Suprapubic skin (tissue), 4 donors: Measurements from ENCODE around the gene LAMA5. TPM values are rescaled to one million over a fixed set of nuclear protein-coding genes. Genes with fewer than 3 reads are reported as not detected.

ENCODE experiments used
- DNase-seq, 2 donors: peaks; one replicate each; pipeline ENCODE4 v3.0.0-alpha.2; 2019; ENCODE audit warnings: low spot score in 2 of 2
- H3K27ac ChIP-seq: fragments of 200-600 bp; sonication (generic); one replicate; pipeline ENCODE4 v1.5.1; 2019
- H3K27me3 ChIP-seq: fragments of 200-600 bp; sonication (generic); one replicate; pipeline ENCODE4 v1.5.1; 2019
- H3K36me3 ChIP-seq: fragments of 200-600 bp; sonication (generic); one replicate; pipeline ENCODE4 v1.5.1; 2019
- H3K4me1 ChIP-seq: fragments of 200-600 bp; sonication (generic); one replicate; pipeline ENCODE4 v1.5.1; 2019
- H3K4me3 ChIP-seq: fragments of 200-600 bp; sonication (generic); one replicate; pipeline ENCODE4 v1.5.1; 2019; ENCODE audit warnings: mild to moderate bottlenecking
- H3K9me3 ChIP-seq: fragments of 200-600 bp; sonication (generic); one replicate; pipeline ENCODE4 v1.5.1; 2019
- EP300 ChIP-seq: sonication (generic); formaldehyde crosslinking; IDR thresholded peaks from one replicate; pipeline ENCODE4 v1.6.1; 2017; ENCODE audit warnings: antibody characterized with exemption
- POLR2A ChIP-seq, 2 donors: fragments of 450-650 bp; IDR thresholded peaks; one replicate each; pipeline ENCODE4 v1.6.1; 2017; ENCODE audit warnings: antibody characterized with exemption in 2 of 2, mild to moderate bottlenecking in 2 of 2, moderate library complexity in 2 of 2
- POLR2AphosphoS5 ChIP-seq, 3 donors: sonication (generic); formaldehyde crosslinking; IDR thresholded peaks; one replicate each; pipeline ENCODE4 v1.6.1; 2017; ENCODE audit warnings: antibody characterized with exemption in 3 of 3
- WGBS: methylation state at CpG from one replicate; pipeline ENCODE4 v1.1.5; 2018; 5-methylcytosine and 5-hydroxymethylcytosine counted together
- total RNA-seq, 4 donors: library from RNA; depleted of rRNA; stranded (reverse); fragments of >200 nt; gene quantifications; one replicate each; pipeline ENCODE4 v1.1.0, GENCODE V29; 2016
- TF ChIP-seq, protein P1 (sequence below), 2 donors: fragments of 200-600 bp in 1 of 2; fragments of 450-650 bp in 1 of 2; sonication (generic) in 1 of 2; IDR thresholded peaks; one replicate each; pipeline ENCODE4 v1.5.1; 2016 to 2019; ENCODE audit warnings: antibody characterized with exemption in 2 of 2, mild to moderate bottlenecking in 1 of 2, moderate library complexity in 1 of 2

Gene LAMA5
- total RNA-seq, 4 donors from 2014 or later: 200 to 623 (median 316) TPM

DNA sequence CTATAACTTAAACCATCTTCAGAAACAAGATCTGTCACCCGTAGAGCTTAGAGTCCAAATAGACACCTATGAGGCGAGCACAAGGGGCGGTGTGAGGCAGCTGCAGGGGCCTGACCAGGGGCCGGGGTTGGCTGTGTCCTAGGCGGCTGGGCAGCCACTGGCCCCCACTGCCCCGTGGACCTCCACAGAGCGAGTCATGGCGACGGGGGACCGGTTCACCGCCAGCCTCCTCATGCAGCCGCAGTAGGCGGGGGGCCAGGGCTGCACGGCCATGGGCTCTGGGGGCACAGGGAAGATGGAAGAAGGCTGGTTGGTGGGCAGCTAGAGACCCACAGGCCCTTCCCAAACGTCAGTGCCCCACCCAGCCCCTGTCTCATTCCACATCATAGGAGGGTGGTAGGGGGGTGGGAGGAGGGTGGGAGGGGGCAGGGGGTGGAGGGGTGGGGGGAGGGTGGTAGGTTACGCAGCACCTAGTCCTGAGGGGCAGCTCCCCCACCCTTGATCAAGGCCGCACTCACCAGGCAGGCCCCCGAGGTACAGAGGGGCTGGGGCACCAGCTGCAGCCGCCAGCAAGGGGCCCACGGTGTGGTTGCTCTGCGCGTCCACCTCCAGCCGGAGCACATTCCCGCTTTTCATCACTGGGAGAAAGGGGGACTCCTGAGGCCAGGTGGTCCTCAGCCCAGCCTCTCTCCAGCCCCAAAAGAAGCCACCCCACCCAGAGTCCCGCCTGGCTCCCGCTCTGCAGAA, 57.7 kb downstream of the LAMA5 start:
- no peak for DNase-seq
- no peaks in the 10 kb centered on the region for H3K27me3 ChIP-seq
- peaks cover 73% of the 10 kb centered on the region for H3K36me3 ChIP-seq
- WGBS: 87% methylated on average over 24 of the region's 26 CpGs
- H3K9me3 ChIP-seq: no peaks in the 10 kb centered on the region
- TF ChIP-seq EP300 (no peak), POLR2AphosphoS5 (IDR thresholded peaks at IDR 0.05) (no peak), POLR2A (IDR thresholded peaks at IDR 0.05) (no peak)
- TF ChIP-seq, protein P1, sequence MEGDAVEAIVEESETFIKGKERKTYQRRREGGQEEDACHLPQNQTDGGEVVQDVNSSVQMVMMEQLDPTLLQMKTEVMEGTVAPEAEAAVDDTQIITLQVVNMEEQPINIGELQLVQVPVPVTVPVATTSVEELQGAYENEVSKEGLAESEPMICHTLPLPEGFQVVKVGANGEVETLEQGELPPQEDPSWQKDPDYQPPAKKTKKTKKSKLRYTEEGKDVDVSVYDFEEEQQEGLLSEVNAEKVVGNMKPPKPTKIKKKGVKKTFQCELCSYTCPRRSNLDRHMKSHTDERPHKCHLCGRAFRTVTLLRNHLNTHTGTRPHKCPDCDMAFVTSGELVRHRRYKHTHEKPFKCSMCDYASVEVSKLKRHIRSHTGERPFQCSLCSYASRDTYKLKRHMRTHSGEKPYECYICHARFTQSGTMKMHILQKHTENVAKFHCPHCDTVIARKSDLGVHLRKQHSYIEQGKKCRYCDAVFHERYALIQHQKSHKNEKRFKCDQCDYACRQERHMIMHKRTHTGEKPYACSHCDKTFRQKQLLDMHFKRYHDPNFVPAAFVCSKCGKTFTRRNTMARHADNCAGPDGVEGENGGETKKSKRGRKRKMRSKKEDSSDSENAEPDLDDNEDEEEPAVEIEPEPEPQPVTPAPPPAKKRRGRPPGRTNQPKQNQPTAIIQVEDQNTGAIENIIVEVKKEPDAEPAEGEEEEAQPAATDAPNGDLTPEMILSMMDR (IDR thresholded peaks at IDR 0.05): no peak
- H3K4me3 ChIP-seq: no peak overlapping the region
- peaks cover 42% of the 10 kb centered on the region for H3K4me1 ChIP-seq
- no peak overlapping the region for H3K27ac ChIP-seq

DNA sequence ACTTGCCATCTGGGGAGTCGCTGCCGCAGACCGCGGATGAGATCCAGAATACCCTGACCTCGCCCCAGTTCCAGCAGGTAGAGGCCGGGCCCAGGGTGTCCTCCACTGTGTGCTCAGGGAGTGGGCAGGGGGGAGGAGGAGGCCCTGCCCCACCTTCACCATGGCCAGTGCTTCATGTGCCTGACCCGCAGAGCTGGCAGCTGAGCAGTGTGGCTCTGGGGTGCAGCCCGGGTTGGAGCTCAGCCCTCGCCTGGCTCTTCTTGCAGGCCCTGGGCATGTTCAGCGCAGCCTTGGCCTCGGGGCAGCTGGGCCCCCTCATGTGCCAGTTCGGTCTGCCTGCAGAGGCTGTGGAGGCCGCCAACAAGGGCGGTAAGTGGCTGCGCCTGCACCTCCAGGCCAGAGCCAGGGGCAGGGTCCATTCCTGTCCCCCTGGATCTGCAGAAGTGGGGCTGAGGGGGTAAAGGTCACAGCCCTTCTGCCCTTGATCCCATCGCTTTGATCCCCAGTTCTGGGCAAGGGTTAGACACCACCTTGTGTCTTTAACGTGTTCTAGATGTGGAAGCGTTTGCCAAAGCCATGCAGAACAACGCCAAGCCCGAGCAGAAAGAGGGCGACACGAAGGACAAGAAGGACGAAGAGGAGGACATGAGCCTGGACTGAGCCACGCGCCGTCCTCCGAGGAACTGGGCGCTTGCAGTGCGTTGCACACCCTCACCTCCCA, 58.9 kb downstream of the LAMA5 start:
- H3K27ac ChIP-seq: no peak overlapping the region
- DNase-seq: no peak
- no peaks in the 10 kb centered on the region for H3K27me3 ChIP-seq
- WGBS: 73% methylated on average over 26 of the region's 29 CpGs
- peaks cover 50% of the 10 kb centered on the region for H3K4me1 ChIP-seq
- TF ChIP-seq, protein P1 (IDR thresholded peaks at IDR 0.05): no peak
- TF ChIP-seq EP300: no peak
- peaks cover 65% of the 10 kb centered on the region for H3K36me3 ChIP-seq
- H3K9me3 ChIP-seq: no peaks in the 10 kb centered on the region
- H3K4me3 ChIP-seq: no peak overlapping the region

DNA sequence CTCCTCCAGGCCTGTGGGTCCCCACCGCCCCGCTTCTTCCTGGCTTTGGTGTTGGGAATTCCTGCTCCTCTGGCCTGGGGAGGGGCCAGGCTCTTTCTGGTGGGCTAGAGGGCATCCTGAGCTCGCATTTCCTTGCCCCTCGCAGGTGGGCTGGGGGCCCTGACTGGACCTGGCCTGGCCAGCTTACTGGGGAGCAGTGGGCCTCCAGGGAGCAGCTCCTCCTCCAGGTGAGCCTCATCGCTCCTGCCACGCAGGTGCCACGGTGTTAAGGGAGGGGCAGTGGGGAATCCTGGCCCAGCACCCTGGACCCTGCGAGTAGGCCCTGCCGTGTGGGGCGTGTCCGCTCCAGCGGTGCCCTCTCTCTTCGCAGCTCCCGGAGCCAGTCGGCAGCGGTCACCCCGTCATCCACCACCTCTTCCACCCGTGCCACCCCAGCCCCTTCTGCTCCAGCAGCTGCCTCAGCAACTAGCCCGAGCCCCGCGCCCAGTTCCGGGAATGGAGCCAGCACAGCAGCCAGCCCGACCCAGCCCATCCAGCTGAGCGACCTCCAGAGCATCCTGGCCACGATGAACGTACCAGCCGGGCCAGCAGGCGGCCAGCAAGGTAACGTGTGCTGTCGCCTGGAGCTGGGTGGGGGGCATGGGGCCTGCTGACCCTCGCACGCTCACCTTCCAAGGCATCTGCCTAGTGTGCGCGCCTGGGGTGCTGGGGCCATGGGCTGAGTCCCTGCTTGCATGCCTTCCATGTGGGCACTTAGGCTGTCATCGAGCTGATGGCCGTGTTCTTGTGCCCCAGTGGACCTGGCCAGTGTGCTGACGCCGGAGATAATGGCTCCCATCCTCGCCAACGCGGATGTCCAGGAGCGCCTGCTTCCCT, 59.6 kb downstream of the LAMA5 start:
- H3K9me3 ChIP-seq: no peaks in the 10 kb centered on the region
- no peak for DNase-seq
- H3K27me3 ChIP-seq: no peaks in the 10 kb centered on the region
- peaks cover 57% of the 10 kb centered on the region for H3K36me3 ChIP-seq
- H3K27ac ChIP-seq: no peak overlapping the region
- peaks cover 50% of the 10 kb centered on the region for H3K4me1 ChIP-seq
- WGBS: 80% methylated on average over 11 of the region's 42 CpGs
- H3K4me3 ChIP-seq: no peak overlapping the region
- TF ChIP-seq, protein P1 (IDR thresholded peaks at IDR 0.05): no peak
- no peak for TF ChIP-seq POLR2AphosphoS5 (IDR thresholded peaks at IDR 0.05)
- no peak for TF ChIP-seq EP300
- no peak for TF ChIP-seq POLR2A (IDR thresholded peaks at IDR 0.05)

DNA sequence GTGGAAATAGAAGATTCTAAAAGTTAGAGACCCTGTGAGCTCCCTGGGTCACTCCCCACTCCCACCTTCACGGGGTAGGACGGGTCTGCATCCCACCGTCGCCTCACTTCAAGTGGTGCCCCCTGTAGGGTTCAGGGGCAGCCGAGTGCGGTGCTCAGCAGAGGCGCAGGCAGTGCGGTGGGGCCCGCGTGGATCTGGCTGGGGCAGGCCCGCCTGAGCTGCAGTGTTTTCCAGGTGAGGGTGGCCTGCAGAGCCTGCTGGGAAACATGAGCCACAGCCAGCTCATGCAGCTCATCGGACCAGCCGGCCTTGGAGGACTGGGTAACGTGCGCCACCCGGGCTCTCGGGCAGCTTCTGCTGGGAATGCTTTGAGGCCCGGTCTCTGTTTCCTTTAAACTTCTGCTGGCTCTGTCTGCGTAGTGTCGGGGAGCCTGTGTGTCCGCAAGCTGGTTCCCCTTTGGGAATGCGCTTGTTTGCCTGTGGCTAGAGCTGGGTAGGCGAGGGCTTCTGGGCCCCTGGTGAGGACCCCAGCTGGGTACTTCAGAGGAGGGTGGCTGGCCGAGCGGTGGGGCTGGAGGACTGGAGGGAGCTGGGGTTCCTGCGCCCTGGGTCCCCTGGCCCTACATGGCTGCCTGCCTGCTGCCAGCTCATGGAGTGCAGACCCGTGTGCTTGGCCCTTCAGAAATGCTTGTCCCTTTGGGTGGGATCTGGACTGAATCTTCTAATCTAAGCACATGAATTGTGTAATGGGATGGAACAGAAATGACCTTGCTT, 60.5 kb downstream of the LAMA5 start:
- WGBS: 50% methylated on average over 11 of the region's 27 CpGs
- no peaks in the 10 kb centered on the region for H3K27me3 ChIP-seq
- H3K9me3 ChIP-seq: no peaks in the 10 kb centered on the region
- no peak overlapping the region for H3K4me3 ChIP-seq
- no peak for DNase-seq
- H3K27ac ChIP-seq: no peak overlapping the region
- peaks cover 48% of the 10 kb centered on the region for H3K36me3 ChIP-seq
- TF ChIP-seq EP300: no peak
- TF ChIP-seq, protein P1 (IDR thresholded peaks at IDR 0.05): no peak
- no peak for TF ChIP-seq POLR2A (IDR thresholded peaks at IDR 0.05)
- H3K4me1 ChIP-seq: peaks cover 55% of the 10 kb centered on the region
